HepG2 (cell line): ENCODE data around the gene TNS1. TPM values are rescaled to one million over a fixed set of nuclear protein-coding genes. Genes with fewer than 3 reads are reported as not detected.

Experiments
- ARID2 ChIP-seq: sonication (generic); formaldehyde crosslinking; IDR thresholded peaks from 2 replicates; pipeline ENCODE4 v1.8.1; 2022; ENCODE audit warnings: mild to moderate bottlenecking, missing genetic modification reagents, borderline replicate concordance
- CHCHD3 ChIP-seq: sonication (generic); formaldehyde crosslinking; IDR thresholded peaks from 2 replicates; pipeline ENCODE4 v1.8.0; 2022; ENCODE audit warnings: mild to moderate bottlenecking, missing genetic modification reagents, moderate library complexity
- FOXJ3 ChIP-seq: sonication (generic); formaldehyde crosslinking; IDR thresholded peaks from 2 replicates; pipeline ENCODE4 v1.4.0; 2020; ENCODE audit warnings: missing genetic modification reagents, mild to moderate bottlenecking, borderline replicate concordance
- FOXK1 ChIP-seq: sonication (generic); formaldehyde crosslinking; IDR thresholded peaks from 2 replicates; pipeline ENCODE4 v1.4.0; 2020; ENCODE audit warnings: low read depth, missing genetic modification reagents, borderline replicate concordance
- GTF3A ChIP-seq: sonication (generic); formaldehyde crosslinking; conservative IDR thresholded peaks from 2 replicates; pipeline ENCODE4 v1.4.0; 2020; ENCODE audit warnings: mild to moderate bottlenecking, missing genetic modification reagents
- MBD4 ChIP-seq: IDR thresholded peaks from 2 replicates; pipeline ENCODE4 v1.6.1; 2012; ENCODE audit warnings: low read length, inconsistent platforms, borderline replicate concordance
- MYC ChIP-seq: sonication (generic); formaldehyde crosslinking; IDR thresholded peaks from 2 replicates; pipeline ENCODE4 v1.9.0; 2021; ENCODE audit warnings: missing genetic modification reagents, borderline replicate concordance
- NFE2 ChIP-seq: sonication (generic); formaldehyde crosslinking; IDR thresholded peaks from 2 replicates; pipeline ENCODE4 v1.4.0; 2020; ENCODE audit warnings: missing genetic modification reagents
- PCBP1 ChIP-seq: fragments of 200-400 bp; formaldehyde crosslinking; IDR thresholded peaks from 2 replicates; pipeline ENCODE4 v1.6.1; 2017; ENCODE audit warnings: mild to moderate bottlenecking, low read depth, low read length, borderline replicate concordance
- PRPF4 ChIP-seq: fragments of 200-400 bp; formaldehyde crosslinking; IDR thresholded peaks from 2 replicates; pipeline ENCODE4 v1.6.1; 2016; ENCODE audit warnings: low read length, low read depth; ENCODE audit not compliant: poor library complexity, severe bottlenecking
- SRSF1 ChIP-seq: fragments of 200-400 bp; formaldehyde crosslinking; optimal IDR thresholded peaks from 2 replicates; pipeline ENCODE3; 2017; ENCODE audit warnings: mild to moderate bottlenecking, low read depth, low read length, moderate library complexity
- XRCC5 ChIP-seq: fragments of 200-400 bp; formaldehyde crosslinking; optimal IDR thresholded peaks from 2 replicates; pipeline ENCODE3; 2017; ENCODE audit warnings: mild to moderate bottlenecking, low read length
- ZBED4 ChIP-seq: sonication (generic); formaldehyde crosslinking; IDR thresholded peaks from 2 replicates; pipeline ENCODE4 v1.4.0; 2020; ENCODE audit warnings: missing genetic modification reagents, borderline replicate concordance
- ZBTB33 ChIP-seq: sonication (generic); formaldehyde crosslinking; IDR thresholded peaks from 2 replicates; pipeline ENCODE4 v1.4.0; 2020; ENCODE audit warnings: missing genetic modification reagents
- ZNF720 ChIP-seq: sonication (generic); formaldehyde crosslinking; IDR thresholded peaks from 2 replicates; pipeline ENCODE4 v1.4.0; 2020; ENCODE audit warnings: missing genetic modification reagents
- ZSCAN30 ChIP-seq: sonication (generic); formaldehyde crosslinking; IDR thresholded peaks from 2 replicates; pipeline ENCODE4 v1.5.0; 2020; ENCODE audit warnings: mild to moderate bottlenecking, missing genetic modification reagents
- polyA plus RNA-seq, 8 experiments: library from polyadenylated mRNA; depleted of rRNA in 3 of 8; stranded (reverse) in 7 of 8; unstranded in 1 of 8; fragments of >200 nt; fragmentation: Illumina TruSeq in 4 of 8; extraction: Trizol in 4 of 8; gene quantifications; 2 replicates each; pipeline versions ENCODE4 v1.2.1 to v1.2.3, GENCODE V29; 2011 to 2016; ENCODE audit warnings: low read depth in 4 of 8, missing spikeins in 1 of 8, mixed read lengths in 1 of 8; ENCODE audit not compliant: insufficient read depth in 1 of 8
- total RNA-seq, 5 experiments: library from RNA; depleted of rRNA; stranded (reverse); fragments of >200 nt; fragmentation: Illumina TruSeq; extraction: Trizol; gene quantifications; 2 replicates each; pipeline ENCODE4 v1.2.3, GENCODE V29; 2016; ENCODE audit warnings: low read depth in 1 of 5
- TF ChIP-seq, protein P1 (sequence below): sonication (generic); formaldehyde crosslinking; IDR thresholded peaks from 2 replicates; pipeline ENCODE4 v1.5.1; 2020; ENCODE audit warnings: mild to moderate bottlenecking, missing genetic modification reagents
- TF ChIP-seq, protein P2 (sequence below): sonication (generic); formaldehyde crosslinking; conservative IDR thresholded peaks from 2 replicates; pipeline ENCODE4 v1.4.0; 2020; ENCODE audit warnings: mild to moderate bottlenecking, missing genetic modification reagents, moderate library complexity

The TNS1 gene
- total and polyA plus RNA-seq, 2 of the 13 experiments (the other 11 are each of a cell fraction or from before 2014, with no cell fraction given) = 1.9 to 118 TPM

DNA sequence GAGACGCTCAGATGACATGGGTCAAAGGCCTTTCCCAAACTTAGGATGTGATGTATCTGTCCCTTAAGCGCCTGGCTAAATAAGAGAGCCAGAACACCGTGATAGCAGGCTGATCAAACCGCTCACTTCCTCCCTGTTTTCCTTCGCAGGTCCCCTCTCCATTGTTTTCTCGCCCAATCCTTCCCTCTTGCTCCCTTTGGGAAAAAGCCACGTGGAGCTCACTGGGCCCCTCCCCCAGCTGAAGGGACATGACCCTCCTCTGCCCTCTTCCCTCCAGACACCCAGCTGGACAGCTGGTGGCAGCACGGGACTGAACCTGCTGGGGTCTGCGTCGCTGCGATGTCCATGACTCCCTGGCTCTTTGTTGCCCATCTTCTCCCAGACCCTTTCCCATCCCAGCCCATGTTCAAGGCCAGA, 201.7 kb downstream of the TNS1 start (continued):
- TF ChIP-seq, protein P1, sequence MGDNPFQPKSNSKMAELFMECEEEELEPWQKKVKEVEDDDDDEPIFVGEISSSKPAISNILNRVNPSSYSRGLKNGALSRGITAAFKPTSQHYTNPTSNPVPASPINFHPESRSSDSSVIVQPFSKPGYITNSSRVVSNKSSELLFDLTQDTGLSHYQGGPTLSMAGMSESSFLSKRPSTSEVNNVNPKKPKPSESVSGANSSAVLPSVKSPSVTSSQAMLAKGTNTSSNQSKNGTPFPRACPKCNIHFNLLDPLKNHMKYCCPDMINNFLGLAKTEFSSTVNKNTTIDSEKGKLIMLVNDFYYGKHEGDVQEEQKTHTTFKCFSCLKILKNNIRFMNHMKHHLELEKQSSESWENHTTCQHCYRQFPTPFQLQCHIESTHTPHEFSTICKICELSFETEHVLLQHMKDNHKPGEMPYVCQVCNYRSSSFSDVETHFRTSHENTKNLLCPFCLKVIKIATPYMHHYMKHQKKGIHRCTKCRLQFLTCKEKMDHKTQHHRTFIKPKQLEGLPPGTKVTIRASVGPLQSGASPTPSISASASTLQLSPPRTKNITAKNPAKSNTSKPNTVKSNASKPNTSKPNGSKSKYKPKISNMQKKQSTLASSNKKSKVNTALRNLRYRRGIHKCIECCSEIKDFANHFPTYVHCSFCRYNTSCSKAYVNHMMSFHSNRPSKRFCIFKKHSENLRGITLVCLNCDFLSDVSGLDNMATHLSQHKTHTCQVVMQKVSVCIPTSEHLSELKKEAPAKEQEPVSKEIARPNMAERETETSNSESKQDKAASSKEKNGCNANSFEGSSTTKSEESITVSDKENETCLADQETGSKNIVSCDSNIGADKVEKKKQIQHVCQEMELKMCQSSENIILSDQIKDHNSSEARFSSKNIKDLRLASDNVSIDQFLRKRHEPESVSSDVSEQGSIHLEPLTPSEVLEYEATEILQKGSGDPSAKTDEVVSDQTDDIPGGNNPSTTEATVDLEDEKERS = no peak
- no peak for TF ChIP-seq PRPF4
- no peak for TF ChIP-seq ZBED4
- TF ChIP-seq GTF3A (CRISPR knock-in tag) = no peak
- TF ChIP-seq ARID2 (CRISPR knock-in tag) = no peak
- no peak for TF ChIP-seq PCBP1
- TF ChIP-seq XRCC5 = peak; percentile 20
- TF ChIP-seq, protein P2, sequence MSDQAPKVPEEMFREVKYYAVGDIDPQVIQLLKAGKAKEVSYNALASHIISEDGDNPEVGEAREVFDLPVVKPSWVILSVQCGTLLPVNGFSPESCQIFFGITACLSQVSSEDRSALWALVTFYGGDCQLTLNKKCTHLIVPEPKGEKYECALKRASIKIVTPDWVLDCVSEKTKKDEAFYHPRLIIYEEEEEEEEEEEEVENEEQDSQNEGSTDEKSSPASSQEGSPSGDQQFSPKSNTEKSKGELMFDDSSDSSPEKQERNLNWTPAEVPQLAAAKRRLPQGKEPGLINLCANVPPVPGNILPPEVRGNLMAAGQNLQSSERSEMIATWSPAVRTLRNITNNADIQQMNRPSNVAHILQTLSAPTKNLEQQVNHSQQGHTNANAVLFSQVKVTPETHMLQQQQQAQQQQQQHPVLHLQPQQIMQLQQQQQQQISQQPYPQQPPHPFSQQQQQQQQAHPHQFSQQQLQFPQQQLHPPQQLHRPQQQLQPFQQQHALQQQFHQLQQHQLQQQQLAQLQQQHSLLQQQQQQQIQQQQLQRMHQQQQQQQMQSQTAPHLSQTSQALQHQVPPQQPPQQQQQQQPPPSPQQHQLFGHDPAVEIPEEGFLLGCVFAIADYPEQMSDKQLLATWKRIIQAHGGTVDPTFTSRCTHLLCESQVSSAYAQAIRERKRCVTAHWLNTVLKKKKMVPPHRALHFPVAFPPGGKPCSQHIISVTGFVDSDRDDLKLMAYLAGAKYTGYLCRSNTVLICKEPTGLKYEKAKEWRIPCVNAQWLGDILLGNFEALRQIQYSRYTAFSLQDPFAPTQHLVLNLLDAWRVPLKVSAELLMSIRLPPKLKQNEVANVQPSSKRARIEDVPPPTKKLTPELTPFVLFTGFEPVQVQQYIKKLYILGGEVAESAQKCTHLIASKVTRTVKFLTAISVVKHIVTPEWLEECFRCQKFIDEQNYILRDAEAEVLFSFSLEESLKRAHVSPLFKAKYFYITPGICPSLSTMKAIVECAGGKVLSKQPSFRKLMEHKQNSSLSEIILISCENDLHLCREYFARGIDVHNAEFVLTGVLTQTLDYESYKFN (CRISPR knock-in tag) = no peak
- TF ChIP-seq FOXJ3 (CRISPR knock-in tag) = no peak
- no peak for TF ChIP-seq ZBTB33 (CRISPR knock-in tag)
- TF ChIP-seq SRSF1 = no peak
- no peak for TF ChIP-seq NFE2 (CRISPR knock-in tag)
- TF ChIP-seq MBD4 = peak; percentile 56; the same call in 1 of the 2 replicates
- no peak for TF ChIP-seq FOXK1 (CRISPR knock-in tag)
- TF ChIP-seq ZNF720 (CRISPR knock-in tag) = no peak
- TF ChIP-seq CHCHD3 (CRISPR knock-in tag) = no peak
- no peak for TF ChIP-seq ZSCAN30 (CRISPR knock-in tag)
- TF ChIP-seq MYC (CRISPR knock-in tag) = peak; percentile 41; the same call in 1 of the 2 replicates
